Colon (tissue), 2 donors: ENCODE data around the gene CSK.
"Not testable (repeated sequence)": the region's sequence is repeated elsewhere in the genome, so short reads cannot be mapped to it uniquely, and the experiment has no call there.

Experiments
- FAIRE-seq: peaks from 2 replicates; lab custom pipeline; 2012; peaks lifted over from hg19 to GRCh38; lab: Jason Lieb, UNC
- donor health status: control.
- donor health status: control.

Gene CSK

GRCh38 chr15:74770211-74770903 is 11.5 kb upstream of the CSK start:
- no peak for FAIRE-seq

GRCh38 chr15:74773329-74773728 is 8.6 kb upstream of the CSK start:
- FAIRE-seq: no peak

GRCh38 chr15:74773731-74774252 is 8.1 kb upstream of the CSK start:
- no peak for FAIRE-seq

- no peak for FAIRE-seq
Measured at GRCh38 chr15:74775132-74775562, 6.7 kb upstream of the CSK start.

GRCh38 chr15:74775894-74776293 is 6.0 kb upstream of the CSK start:
- no peak for FAIRE-seq

DNA sequence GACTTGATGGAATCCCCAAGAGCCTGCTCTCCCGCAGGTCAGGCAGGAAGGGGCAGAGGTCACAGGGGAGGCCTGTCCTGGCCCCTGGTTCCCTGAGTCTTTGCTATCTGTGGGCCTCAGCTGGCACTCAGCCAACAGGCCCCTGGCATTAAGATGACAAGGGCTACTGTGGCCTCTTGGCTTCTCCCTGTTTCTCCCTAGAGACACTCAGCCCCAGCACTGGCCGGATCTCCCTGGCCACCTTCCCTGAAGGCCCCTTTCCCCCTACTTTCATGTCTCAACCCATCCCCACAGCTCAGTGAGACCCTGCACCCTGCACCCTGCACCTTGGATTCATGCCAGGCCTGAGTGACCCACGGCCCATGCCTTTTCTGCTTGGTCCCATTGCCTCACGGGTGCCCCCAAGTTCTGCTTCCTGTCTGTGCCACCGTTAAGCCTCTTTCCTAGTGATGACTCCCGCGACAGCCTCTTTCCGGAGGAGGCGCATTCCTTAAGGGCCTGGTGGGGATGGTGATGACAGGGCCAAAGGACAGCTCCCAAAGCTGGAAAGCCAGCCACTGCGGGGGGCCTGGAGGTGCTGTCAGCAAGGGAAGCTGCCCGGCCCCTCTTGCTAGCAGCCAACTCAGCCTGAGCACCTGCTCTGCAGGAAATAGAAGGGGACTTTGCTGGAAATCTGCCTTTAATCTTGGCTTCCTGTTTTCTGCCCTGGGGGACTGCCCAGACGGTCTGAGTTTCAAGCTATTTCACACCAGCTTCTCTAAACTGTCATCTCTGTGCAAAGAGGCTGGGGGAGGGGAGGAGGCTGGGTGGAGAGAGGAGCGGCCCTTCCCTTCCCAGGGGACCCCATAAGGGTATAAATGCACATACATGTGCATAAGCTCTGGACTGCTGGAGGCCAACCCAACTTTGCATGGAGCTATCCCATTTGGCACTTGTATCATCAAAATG is 4.8 kb upstream of the CSK start:
- no peak for FAIRE-seq

- FAIRE-seq: no peak
Measured at GRCh38 chr15:74777769-74778598, 3.9 kb upstream of the CSK start.

GRCh38 chr15:74778599-74778970 is 3.3 kb upstream of the CSK start:
- no peak for FAIRE-seq

GRCh38 chr15:74779162-74779648 is 2.7 kb upstream of the CSK start:
- FAIRE-seq: no peak

DNA sequence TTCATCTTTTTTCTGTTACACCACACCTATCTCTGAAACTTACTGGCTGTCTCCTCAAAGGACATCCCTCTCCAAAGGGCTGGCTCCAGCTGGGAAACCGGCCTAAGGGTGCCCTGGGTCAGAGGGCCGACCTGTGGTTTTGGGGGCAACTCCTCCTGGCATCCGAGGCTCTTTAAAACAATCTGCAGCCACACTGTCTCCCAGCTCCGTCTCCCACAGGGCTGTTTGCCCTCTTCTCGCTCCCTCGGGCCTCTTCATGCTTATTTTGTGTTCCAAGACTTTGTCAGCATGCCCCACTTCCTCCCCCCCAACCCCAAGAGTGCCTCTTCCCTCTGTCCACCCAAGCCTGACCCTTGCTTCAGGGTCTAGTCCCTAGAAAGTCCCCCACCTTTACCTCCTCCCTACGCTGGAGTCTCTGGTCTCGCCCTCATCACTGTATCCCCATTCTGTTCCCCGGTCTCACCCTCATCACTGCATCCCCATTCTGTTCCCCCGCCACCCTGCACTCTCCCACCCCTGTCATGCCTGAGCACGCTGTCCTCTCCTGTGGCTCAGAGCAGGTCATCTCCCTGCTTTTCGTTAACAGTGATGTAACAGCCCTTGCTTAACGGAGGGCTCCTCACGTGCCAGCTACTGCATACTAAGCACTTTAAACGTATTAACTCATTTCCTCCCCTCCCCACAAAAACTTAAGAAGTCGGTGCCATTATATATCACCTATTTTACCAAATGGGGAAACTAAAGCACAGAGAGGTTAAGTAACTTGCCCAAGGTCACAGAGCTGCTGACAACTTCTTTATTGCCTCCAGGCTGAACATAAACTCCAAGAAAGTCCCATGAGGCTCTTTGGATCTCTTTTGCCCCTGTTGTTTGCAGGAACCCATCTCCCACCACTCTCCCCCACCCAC is 1.1 kb upstream of the CSK start:
- no peak for FAIRE-seq

GRCh38 chr15:74782259-74783071 is 585 bp downstream of the CSK start:
- no peak for FAIRE-seq

DNA sequence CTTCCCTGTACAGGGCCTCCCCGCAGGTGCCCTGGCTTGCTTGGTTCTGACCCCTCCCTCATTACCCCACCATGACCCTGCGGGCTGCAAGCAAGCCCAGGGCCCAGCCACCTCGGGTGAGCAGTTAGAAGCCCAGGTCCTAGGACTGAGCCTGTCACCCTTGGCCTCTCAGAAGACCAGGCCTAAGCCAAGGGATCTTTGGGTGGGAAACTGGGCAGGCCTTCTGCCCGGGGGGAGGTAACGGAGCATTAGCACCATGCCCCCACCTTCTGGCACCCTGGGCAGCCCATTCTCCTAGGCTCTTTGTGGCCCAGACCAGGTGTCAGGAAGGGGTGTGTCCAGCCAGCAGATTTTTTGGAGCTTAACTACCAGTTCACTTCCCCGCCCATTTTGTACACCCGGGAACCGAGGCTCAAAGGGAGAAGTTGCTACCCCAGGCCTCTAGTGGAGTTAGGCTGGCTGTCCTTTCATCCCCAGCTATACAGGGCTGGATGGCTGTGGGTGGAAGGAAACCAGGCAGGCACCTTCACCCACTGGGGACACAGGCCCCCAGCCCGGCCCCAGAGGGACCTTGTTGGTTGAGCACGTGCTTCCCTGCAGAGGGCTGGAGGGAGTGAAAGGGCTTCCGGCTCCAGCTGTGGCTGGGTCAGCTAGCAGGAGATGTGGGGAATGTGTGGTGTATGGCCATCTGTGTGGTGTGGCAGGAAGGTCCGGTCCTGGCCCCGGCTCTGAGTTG is 1.4 kb downstream of the CSK start:
- no peak for FAIRE-seq

DNA sequence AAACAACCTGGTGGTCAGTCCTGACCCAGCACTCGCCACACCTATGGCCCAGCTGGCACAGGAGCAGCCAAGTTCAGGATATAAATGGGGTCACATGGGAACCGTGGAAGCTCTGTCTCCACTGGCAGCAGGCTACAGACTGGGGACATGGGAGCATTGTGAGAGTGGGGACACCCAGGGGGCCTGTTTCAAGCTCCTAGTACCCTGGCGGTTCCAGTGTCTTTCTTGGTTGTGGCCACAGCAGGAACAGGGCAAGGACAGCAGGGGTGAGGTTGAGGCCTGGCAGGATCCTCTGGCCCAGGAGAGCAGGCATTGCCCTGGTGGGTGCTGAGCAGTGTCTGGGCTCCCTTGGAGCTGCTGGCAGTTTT is 1.9 kb downstream of the CSK start:
- FAIRE-seq: no peak

DNA sequence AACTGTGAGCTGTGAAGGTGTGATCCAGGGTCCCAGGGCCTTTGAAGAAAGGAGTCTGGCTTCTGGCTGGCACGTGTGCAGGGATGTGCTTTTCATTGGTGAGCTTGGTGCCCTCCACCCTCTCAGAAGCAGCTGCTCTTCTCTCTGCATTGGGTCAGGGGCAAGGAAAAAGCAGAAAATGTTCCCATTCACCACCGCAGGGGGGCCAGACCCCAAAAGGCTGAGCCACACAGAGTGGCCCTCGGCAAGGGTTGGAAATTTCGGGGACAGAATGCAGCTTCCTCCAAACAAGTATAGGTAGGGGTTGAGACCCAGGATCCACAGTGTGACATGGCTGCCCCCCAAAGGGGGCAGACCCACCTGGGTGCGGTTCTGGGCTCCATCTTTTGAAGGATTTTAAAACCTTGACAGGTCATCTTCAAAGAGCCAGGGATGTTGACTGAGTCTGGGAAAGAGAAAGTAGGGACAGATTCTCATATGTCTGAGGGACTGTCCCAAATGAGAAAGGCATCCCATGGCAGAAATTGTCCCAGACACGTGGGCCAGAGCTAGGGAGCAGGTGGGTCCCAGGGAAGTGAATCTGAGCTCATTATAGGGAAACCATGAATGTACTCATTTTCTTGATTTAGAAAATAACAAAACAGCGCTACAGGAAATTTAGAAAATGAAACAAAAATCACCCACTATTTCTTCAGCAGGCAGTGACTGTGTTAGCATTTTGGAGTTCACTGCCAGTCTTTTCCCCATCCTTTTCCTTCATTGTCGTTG is 2.7 kb downstream of the CSK start:
- no peak for FAIRE-seq

DNA sequence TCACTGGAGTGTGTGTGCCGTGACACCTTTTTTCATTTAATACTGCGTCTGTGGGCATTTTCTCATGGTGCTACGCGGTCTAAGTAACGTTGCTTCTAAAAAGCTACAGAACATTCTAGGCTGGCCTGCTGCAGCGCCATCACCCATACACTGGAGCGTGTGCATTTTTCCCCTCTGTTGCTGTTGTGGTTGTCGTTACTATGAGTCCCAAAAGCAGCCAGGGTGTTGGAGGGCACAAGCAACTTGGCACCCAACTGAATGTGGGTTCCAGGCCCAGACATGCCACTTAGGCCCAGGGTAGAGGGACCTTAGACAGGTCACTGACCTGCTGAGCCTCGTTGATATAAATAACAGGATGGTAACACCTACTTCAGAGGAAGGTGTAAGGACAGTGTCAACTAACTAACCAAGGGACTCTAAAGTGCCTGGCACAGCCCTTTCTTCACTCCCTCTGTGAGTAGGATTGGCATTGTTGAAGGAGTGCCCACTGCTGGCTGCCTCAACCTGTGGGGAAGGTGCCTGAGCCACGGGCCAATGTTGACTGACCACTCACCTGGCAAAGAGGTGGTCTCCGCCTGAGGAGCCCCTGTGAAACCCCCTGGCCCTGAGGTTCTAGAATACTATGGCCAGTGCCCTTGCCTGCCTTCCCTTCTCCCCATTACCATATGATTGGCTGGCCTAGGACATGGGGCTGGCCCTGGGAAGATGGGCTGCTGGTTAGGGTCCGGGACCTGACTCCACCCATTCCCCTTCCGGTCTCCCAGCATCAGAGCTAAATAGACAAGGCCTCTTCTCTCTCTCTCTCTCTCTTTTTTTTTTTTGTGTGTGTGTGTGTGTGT is 3.5 kb downstream of the CSK start:
- no peak for FAIRE-seq

- not testable (repeated sequence) for FAIRE-seq
Measured at GRCh38 chr15:74786081-74786480, 4.2 kb downstream of the CSK start.

DNA sequence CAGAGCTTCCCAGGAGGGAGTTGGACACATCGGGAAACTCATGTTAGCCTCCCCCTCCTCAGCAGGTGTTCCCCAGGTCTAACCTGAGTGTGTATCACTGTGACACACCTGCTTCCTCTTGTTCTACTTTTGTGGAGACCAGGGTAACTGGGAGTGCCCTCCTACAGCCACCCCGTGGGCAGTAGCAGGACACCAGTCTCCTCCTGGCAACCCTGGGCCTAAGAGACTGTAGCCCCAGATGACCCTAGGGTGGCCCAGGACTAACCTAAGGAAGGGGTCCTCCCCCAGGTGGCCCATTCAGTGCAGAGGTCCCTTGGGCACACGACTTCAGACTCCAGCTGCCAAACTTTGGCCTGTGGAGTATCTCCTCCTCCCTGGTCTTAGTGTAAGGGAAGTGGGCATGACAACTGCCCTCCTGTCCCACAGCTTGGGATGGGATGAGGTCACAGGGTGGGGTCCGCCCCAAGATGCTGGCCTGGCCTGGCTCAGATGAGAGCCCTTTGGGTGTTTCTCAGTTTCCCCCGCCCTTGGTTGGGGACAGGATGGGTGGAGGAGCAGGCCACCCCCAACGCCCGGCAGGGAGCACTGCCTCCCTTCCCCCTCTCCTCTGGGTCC is 4.8 kb downstream of the CSK start:
- no peak for FAIRE-seq
